Hepatocyte (in vitro differentiated cells): ENCODE results near the gene PIK3C2B. TPM values are rescaled to one million over a fixed set of nuclear protein-coding genes. Genes with fewer than 3 reads are reported as not detected.
"Not testable (repeated sequence)": the region's sequence is repeated elsewhere in the genome, so short reads cannot be mapped to it uniquely, and the experiment has no call there.

Experiments
- DNase-seq: peaks from one replicate; pipeline ENCODE4 v3.0.0-alpha.2; 2016; ENCODE audit warnings: low spot score
- H2AFZ ChIP-seq: fragments of 200-600 bp; sonication (generic); 2 replicates; pipeline ENCODE4 v1.6.0; 2016; ENCODE audit warnings: antibody characterized with exemption, mild to moderate bottlenecking
- H3K27ac ChIP-seq: fragments of 200-600 bp; sonication (generic); 2 replicates; pipeline ENCODE4 v1.5.1; 2016; ENCODE audit warnings: mild to moderate bottlenecking
- H3K27me3 ChIP-seq: fragments of 200-600 bp; sonication (generic); 2 replicates; pipeline ENCODE4 v1.6.1; 2016
- H3K36me3 ChIP-seq: fragments of 200-600 bp; sonication (generic); replicated peaks from 2 replicates; pipeline ENCODE4 v1.5.1; 2016; ENCODE audit warnings: low read depth; ENCODE audit not compliant: insufficient read depth
- H3K4me1 ChIP-seq: fragments of 200-600 bp; sonication (generic); 2 replicates; pipeline ENCODE4 v1.5.1; 2016; ENCODE audit warnings: mild to moderate bottlenecking, moderate library complexity; ENCODE audit not compliant: insufficient read depth
- H3K4me2 ChIP-seq: fragments of 200-600 bp; sonication (generic); 2 replicates; pipeline ENCODE4 v1.6.0; 2016
- H3K4me3 ChIP-seq: fragments of 200-600 bp; sonication (generic); 2 replicates; pipeline ENCODE4 v1.5.1; 2016; ENCODE audit warnings: mild to moderate bottlenecking
- H3K79me2 ChIP-seq: fragments of 200-600 bp; sonication (generic); 2 replicates; pipeline ENCODE4 v1.6.0; 2017; ENCODE audit warnings: mild to moderate bottlenecking
- H3K9me2 ChIP-seq: fragments of 200-600 bp; sonication (generic); replicated peaks from 2 replicates; pipeline ENCODE4 v1.6.0; 2017; ENCODE audit warnings: mild to moderate bottlenecking; ENCODE audit not compliant: insufficient read depth
- H3K9me3 ChIP-seq: fragments of 200-600 bp; sonication (generic); 2 replicates; pipeline ENCODE4 v1.5.1; 2016; ENCODE audit warnings: low read depth, mild to moderate bottlenecking
- H4K20me1 ChIP-seq: fragments of 200-600 bp; sonication (generic); 2 replicates; pipeline ENCODE4 v1.6.0; 2016; ENCODE audit warnings: mild to moderate bottlenecking; ENCODE audit not compliant: insufficient read depth, poor library complexity, severe bottlenecking
- EZH2 ChIP-seq: fragments of 200-600 bp; sonication (generic); IDR thresholded peaks from 2 replicates; pipeline ENCODE4 v1.6.1; 2016; ENCODE audit warnings: antibody characterized with exemption, mild to moderate bottlenecking, borderline replicate concordance
- EZH2phosphoT487 ChIP-seq: fragments of 200-600 bp; sonication (generic); IDR thresholded peaks from one replicate; pipeline ENCODE4 v1.6.1; 2018; ENCODE audit warnings: antibody characterized with exemption, mild to moderate bottlenecking, low read depth, moderate library complexity; ENCODE audit not compliant: unreplicated experiment, severe bottlenecking
- WGBS: methylation state at CpG from one replicate; pipeline ENCODE4 v1.1.6; 2016; ENCODE audit warnings: low lambda C conversion rate; ENCODE audit errors: missing lambda C conversion rate; 5-methylcytosine and 5-hydroxymethylcytosine counted together
- polyA plus RNA-seq: library from polyadenylated mRNA; unstranded; fragments of >200 nt; fragmentation: Nextera tagmentation; extraction: Ambion mirVana; gene quantifications from 2 replicates; pipeline ENCODE4 v1.2.1, GENCODE V29; 2016
- total RNA-seq: library from RNA; depleted of rRNA; stranded (reverse); fragments of >200 nt; gene quantifications from 2 replicates; pipeline ENCODE4 v1.2.3, GENCODE V29; 2014
- TF ChIP-seq, protein P1 (sequence below): fragments of 200-600 bp; sonication (generic); IDR thresholded peaks from 2 replicates; pipeline ENCODE4 v1.5.1; 2016; ENCODE audit warnings: antibody characterized with exemption, mild to moderate bottlenecking; ENCODE audit not compliant: poor library complexity

Gene PIK3C2B
- total and polyA plus RNA-seq, 2 experiments from 2014 or later = 18.8 to 26.0 TPM

DNA sequence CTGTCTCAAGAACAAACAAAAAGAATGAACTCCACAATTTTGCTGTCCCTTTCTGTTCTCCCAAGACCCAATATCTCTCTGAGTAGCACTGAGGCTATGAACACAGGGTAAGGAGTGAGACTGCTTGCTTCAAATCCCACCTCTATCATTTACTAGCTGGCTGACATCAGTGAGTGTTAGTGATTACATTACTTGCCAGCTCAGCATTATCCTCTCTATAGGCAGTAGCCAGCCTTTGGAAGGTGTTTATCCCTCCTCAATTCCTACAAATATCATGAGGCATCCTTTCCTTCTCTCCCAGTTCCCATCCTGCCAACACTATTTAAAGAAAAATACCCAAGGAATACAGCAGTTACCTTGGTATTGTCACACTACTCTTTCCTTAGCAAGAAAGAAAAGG, 3.0 kb downstream of the PIK3C2B start:
- DNase-seq = no peak
- H3K36me3 ChIP-seq = no peaks in the 10 kb centered on the region
- no peak overlapping the region for H3K4me3 ChIP-seq
- peak overlapping the region; percentile 96 for H3K27ac ChIP-seq
- TF ChIP-seq, protein P1, sequence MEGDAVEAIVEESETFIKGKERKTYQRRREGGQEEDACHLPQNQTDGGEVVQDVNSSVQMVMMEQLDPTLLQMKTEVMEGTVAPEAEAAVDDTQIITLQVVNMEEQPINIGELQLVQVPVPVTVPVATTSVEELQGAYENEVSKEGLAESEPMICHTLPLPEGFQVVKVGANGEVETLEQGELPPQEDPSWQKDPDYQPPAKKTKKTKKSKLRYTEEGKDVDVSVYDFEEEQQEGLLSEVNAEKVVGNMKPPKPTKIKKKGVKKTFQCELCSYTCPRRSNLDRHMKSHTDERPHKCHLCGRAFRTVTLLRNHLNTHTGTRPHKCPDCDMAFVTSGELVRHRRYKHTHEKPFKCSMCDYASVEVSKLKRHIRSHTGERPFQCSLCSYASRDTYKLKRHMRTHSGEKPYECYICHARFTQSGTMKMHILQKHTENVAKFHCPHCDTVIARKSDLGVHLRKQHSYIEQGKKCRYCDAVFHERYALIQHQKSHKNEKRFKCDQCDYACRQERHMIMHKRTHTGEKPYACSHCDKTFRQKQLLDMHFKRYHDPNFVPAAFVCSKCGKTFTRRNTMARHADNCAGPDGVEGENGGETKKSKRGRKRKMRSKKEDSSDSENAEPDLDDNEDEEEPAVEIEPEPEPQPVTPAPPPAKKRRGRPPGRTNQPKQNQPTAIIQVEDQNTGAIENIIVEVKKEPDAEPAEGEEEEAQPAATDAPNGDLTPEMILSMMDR = no peak
- TF ChIP-seq EZH2 (no peak), EZH2phosphoT487 (no peak)
- no peaks in the 10 kb centered on the region for H3K27me3 ChIP-seq
- H3K79me2 ChIP-seq = peaks cover 61% of the 10 kb centered on the region
- no peak overlapping the region for H2AFZ ChIP-seq
- peaks cover 22% of the 10 kb centered on the region for H3K4me1 ChIP-seq
- H3K9me3 ChIP-seq = no peaks in the 10 kb centered on the region
- peak overlapping the region; percentile 83 for H3K4me2 ChIP-seq
- H3K9me2 ChIP-seq = no peaks in the 10 kb centered on the region
- H4K20me1 ChIP-seq = peaks cover 6% of the 10 kb centered on the region

DNA sequence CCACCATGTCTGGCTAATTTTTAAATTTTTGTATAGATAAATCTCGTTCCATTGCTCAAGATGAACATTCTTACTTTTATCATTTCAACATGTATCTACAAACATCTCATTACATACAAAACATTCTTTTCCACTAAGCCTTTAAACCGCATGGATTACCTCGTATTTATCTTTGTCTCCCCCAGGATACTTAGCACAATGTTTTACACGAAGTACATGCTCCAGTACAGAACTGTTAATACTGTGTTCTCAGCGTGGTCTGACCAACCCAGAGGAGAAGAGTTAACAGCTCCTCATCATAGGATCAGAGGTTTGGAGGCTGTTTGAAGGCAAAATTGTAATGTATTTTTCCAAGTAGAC, 7.4 kb downstream of the PIK3C2B start:
- Histone ChIP-seq H2AFZ (no peak overlapping the region), H3K4me2 (peak overlapping the region; percentile 2), H3K4me3 (no peak overlapping the region), H3K27me3 (no peaks in the 10 kb centered on the region), H3K9me2 (no peaks in the 10 kb centered on the region), H3K4me1 (peaks cover 15% of the 10 kb centered on the region), H3K36me3 (no peaks in the 10 kb centered on the region), H3K79me2 (peaks cover 95% of the 10 kb centered on the region), H3K27ac (no peak overlapping the region), H3K9me3 (no peaks in the 10 kb centered on the region), H4K20me1 (peaks cover 8% of the 10 kb centered on the region)
- TF ChIP-seq EZH2 (no peak), EZH2phosphoT487 (no peak)
- TF ChIP-seq, protein P1 = no peak
- no peak for DNase-seq
- WGBS = 29% methylated on average over 5 of the region's 5 CpGs

DNA sequence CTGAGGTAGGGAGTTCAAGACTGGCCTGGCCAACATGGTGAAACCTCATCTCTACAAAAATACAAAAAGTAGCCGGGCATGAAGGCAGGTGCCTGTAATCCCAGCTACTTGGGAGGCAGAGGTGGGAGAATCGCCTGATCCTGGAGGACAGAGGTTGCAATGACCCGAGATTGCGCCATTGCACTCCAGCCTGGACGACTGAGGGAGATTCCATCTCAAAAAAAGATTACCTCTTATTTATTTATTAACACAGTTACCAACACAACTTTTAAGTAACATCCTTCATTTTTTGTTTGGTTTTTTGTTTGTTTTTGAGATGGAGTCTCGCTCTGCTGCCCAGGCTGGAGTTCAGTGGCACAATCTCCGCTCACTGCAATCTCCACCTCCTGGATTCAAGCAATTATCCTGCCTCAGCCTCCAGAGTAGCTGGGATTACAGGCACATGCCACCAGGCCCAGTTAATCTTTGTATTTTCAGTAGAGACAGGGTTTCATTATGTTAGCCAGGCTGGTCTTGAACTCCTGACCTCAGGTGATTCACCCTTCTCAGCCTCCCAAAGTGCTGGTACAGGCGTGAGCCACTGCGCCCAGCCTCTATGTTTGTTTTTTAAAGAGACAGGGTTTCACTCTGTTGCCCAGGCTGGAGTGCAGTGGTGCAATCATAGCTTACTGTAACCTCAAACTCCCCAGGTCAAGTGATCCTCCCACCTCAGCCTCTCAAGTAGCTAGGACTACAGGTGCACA, 7.9 kb downstream of the PIK3C2B start:
- not testable (repeated sequence) for H3K9me3 ChIP-seq, H3K4me3 ChIP-seq, H4K20me1 ChIP-seq, H2AFZ ChIP-seq, H3K4me2 ChIP-seq, H3K4me1 ChIP-seq, H3K36me3 ChIP-seq, H3K27me3 ChIP-seq, DNase-seq, H3K9me2 ChIP-seq
- Histone ChIP-seq H3K27ac (peak overlapping the region; percentile 62), H3K79me2 (peaks cover 95% of the 10 kb centered on the region)
- 88% methylated on average over 9 of the region's 9 CpGs for WGBS

DNA sequence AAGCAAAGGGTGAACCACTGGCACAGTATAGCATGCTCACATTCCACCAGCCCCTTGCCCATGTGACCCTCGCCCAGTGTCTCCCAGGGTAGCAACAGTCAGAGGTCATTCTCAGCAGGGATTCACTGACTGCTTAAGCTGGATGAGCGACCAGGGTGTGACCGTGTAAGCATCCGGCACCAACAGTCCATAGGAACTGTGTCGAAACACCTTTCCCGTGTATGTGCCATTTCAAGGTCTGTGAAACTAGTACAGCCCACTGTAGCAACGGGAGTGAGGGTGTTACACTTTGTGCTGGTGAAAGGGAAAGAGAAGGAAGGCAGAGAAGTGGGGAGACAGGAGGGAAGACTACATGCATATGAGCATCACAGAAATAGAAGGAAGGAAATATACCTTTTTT, 10.8 kb downstream of the PIK3C2B start:
- Histone ChIP-seq H3K9me3 (no peaks in the 10 kb centered on the region), H3K27ac (no peak overlapping the region), H3K79me2 (peaks cover 95% of the 10 kb centered on the region), H4K20me1 (peaks cover 20% of the 10 kb centered on the region), H3K4me3 (no peak overlapping the region), H3K4me2 (no peak overlapping the region), H2AFZ (no peak overlapping the region), H3K9me2 (no peaks in the 10 kb centered on the region), H3K27me3 (no peaks in the 10 kb centered on the region), H3K36me3 (no peaks in the 10 kb centered on the region), H3K4me1 (peaks cover 10% of the 10 kb centered on the region)
- 90% methylated on average over 7 of the region's 7 CpGs for WGBS
- no peak for DNase-seq
- TF ChIP-seq, protein P1 = no peak
- TF ChIP-seq EZH2phosphoT487 = no peak
- no peak for TF ChIP-seq EZH2
